Activated T-helper 9 cell treated with anti-CD3 and anti-CD28 coated beads, Interleukin-2, amount 50 U/mL, for 16 hours (primary cell): ENCODE data around the gene OR6C6.
"Not testable (repeated sequence)": the region's sequence is repeated elsewhere in the genome, so short reads cannot be mapped to it uniquely, and the experiment has no call there.

Source experiments
- DNase-seq: peaks from one replicate; pipeline ENCODE4 v3.0.0-alpha.2; 2020; ENCODE audit warnings: low read depth

OR6C6 gene

GRCh38 chr12:55296469-55296868 lies at the start of gene OR6C6:
TSS of gene OR6C6 (minus strand) at chr12:55296569. CDS start at chr12:55295232, 1,337 bp downstream.
- no peak for DNase-seq

- no peak for DNase-seq
Observed at GRCh38 chr12:55336002-55336401, 39.6 kb upstream of the OR6C6 start.

- no peak for DNase-seq
Observed at GRCh38 chr12:55330446-55330845, 34.1 kb upstream of the OR6C6 start, which contains the start of gene OR6C3. TSS of gene OR6C3 (plus strand) at chr12:55330746. CDS start at chr12:55331701, 955 bp downstream.

- not testable (repeated sequence) for DNase-seq
Observed at GRCh38 chr12:55325801-55326200, 29.4 kb upstream of the OR6C6 start.

DNA sequence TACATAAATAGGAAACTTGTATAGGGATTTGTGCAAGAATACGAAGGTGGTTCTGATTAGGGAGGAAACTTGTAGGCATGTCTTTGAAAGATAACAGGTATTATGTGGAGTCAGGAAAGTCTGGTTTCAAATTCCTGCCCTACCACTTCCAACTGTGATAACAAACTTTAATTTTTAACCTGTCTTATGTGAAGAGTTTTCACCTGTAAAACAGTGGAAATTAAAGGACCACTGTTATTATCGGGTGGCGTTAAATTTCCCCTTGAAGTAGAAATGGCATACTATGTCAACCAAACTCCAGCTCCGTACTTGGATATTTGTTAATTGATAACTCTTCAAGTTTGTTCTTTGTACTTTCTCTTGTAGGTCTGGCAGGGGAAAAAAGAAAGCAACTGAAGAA lies 23.8 kb upstream of the OR6C6 start:
- DNase-seq, result no peak

GRCh38 chr12:55314043-55314442 lies 17.7 kb upstream of the OR6C6 start, which contains the start of gene OR6C1:
TSS of gene OR6C1 (plus strand) at chr12:55314343. CDS start at chr12:55320600, 6,257 bp downstream.
- DNase-seq, result no peak

GRCh38 chr12:55289999-55290398 lies 6.4 kb downstream of the OR6C6 start:
- no peak for DNase-seq

DNA sequence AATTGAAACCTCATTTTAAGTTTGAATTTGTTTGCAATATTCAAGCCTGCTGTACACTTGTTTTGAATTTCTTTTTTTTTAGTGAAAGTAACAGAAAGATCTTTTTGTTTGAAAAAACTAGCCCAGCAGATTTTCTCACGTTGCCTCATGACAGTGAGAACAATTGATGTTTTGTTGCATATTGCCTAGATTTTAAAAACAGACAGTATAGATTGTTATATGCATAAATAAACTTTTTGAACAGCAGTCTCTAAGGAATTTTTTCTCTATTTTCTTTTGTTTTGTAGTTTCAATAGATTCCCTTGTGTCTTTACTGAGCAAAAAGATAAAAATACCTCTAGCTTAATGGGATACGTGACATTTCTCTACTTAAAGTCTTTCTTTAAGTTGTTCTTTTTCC lies 15.4 kb downstream of the OR6C6 start:
- no peak for DNase-seq

- DNase-seq, result no peak
Observed at GRCh38 chr12:55258303-55258702, 38.1 kb downstream of the OR6C6 start.

GRCh38 chr12:55256831-55257230 lies 39.5 kb downstream of the OR6C6 start:
- DNase-seq, result no peak

- no peak for DNase-seq
Observed at GRCh38 chr12:55253281-55253680, 43.1 kb downstream of the OR6C6 start.

DNA sequence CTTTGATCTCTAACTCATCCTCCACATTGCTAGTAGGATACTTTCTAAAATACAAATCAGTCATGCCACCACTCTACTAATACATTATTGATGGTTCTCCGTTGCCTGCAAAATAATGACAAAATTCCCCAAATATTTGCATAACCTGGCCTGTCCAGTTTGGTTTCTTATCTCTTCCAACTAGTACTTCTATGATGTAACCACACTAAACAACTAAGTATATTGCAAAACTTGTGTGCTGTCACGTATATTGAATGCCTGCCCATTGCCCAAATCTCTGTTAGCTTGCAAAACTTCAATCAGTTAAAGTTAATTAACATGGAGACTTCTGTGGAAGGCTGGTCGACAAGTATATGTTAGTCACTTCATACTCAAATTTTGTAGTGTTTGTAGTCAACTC lies 45.4 kb downstream of the OR6C6 start:
- DNase-seq, result no peak

GRCh38 chr12:55246159-55246558 lies 50.2 kb downstream of the OR6C6 start:
- no peak for DNase-seq

- no peak for DNase-seq
Observed at GRCh38 chr12:55244309-55244708, 52.1 kb downstream of the OR6C6 start, which contains the start of gene OR6C74. TSS of gene OR6C74 (plus strand) at chr12:55244609. CDS start at chr12:55247288, 2,679 bp downstream.
